B cell (primary cell): ENCODE data around the gene CD276. TPM values are rescaled to one million over a fixed set of nuclear protein-coding genes. Genes with fewer than 3 reads are reported as not detected.

Source experiments
- ATAC-seq: fragments of 200-7000 bp; cut with Tn5 transposase; one replicate; pipeline ENCODE4 v1.10.0; 2021; ENCODE audit warnings: low read depth, mild to moderate bottlenecking, moderate number of reproducible peaks, moderate library complexity
- CTCF ChIA-PET: fragments of 350-600 bp; sonication (Branson Sonifier 250); formaldehyde crosslinking; loops from one replicate; lab custom pipeline; 2021; ENCODE audit warnings: antibody characterized with exemption, inconsistent platforms; lab: Charles Lee
- POLR2A ChIA-PET: fragments of 350-600 bp; sonication (Branson Sonifier 250); formaldehyde crosslinking; loops from one replicate; lab custom pipeline; 2021; ENCODE audit warnings: antibody characterized with exemption; lab: Charles Lee
- DNase-seq: peaks from one replicate; pipeline ENCODE4 v3.0.0; 2013
- H2AFZ ChIP-seq: 2 replicates; pipeline ENCODE4 v1.6.1; 2012; ENCODE audit warnings: mild to moderate bottlenecking, low read depth, low read length; ENCODE audit not compliant: insufficient read depth, poor library complexity, severe bottlenecking
- H3K27ac ChIP-seq, 2 donors: 1 replicate in 1 of 2; 2 replicates in 1 of 2; pipeline ENCODE4 v1.5.1; 2012 to 2013; ENCODE audit warnings: low read length in 2 of 2, mild to moderate bottlenecking in 2 of 2, moderate library complexity in 1 of 2
- H3K27me3 ChIP-seq, 4 experiments: fragments of 200-600 bp in 1 of 4; sonication (generic) in 1 of 4; replicated peaks in 1 of 4; 1 replicate in 2 of 4; 2 replicates in 2 of 4; pipeline versions ENCODE4 v1.6.1 to v1.7.0; 2013 to 2016; ENCODE audit warnings: low read length in 3 of 4, mild to moderate bottlenecking in 2 of 4, mixed read lengths in 1 of 4, moderate library complexity in 1 of 4; ENCODE audit not compliant: insufficient read depth in 4 of 4, control insufficient read depth in 3 of 4; ENCODE audit errors: control extremely low read depth in 1 of 4
- H3K36me3 ChIP-seq, 2 experiments: replicated peaks in 1 of 2; 1 replicate in 1 of 2; 2 replicates in 1 of 2; pipeline versions ENCODE4 v1.6.1 to v1.7.1; 2013; ENCODE audit warnings: low read length in 1 of 2; ENCODE audit not compliant: insufficient read depth in 2 of 2, control insufficient read depth in 1 of 2; ENCODE audit errors: control extremely low read depth in 1 of 2, extremely low read depth in 1 of 2
- H3K4me1 ChIP-seq, 2 donors: fragments of 200-600 bp in 1 of 2; sonication (generic) in 1 of 2; 1 replicate in 1 of 2; 2 replicates in 1 of 2; pipeline versions ENCODE4 v1.5.1 to v1.6.1; 2013 to 2017; ENCODE audit warnings: low read length in 2 of 2; ENCODE audit not compliant: control insufficient read depth in 2 of 2, insufficient read depth in 2 of 2
- H3K4me2 ChIP-seq: replicated peaks from 2 replicates; pipeline ENCODE3; 2012; ENCODE audit warnings: mild to moderate bottlenecking, low read depth, low read length; ENCODE audit not compliant: poor library complexity, severe bottlenecking
- H3K4me3 ChIP-seq, 5 experiments: fragments of 200-600 bp in 1 of 5; sonication (generic) in 1 of 5; 1 replicate in 3 of 5; 2 replicates in 2 of 5; pipeline versions ENCODE4 v1.5.1 to v1.7.0; 2011 to 2016; ENCODE audit warnings: low read length in 4 of 5, mild to moderate bottlenecking in 4 of 5, low read depth in 2 of 5, control low read depth in 1 of 5, moderate library complexity in 1 of 5; ENCODE audit not compliant: insufficient read depth in 1 of 5; ENCODE audit errors: control extremely low read depth in 1 of 5, extremely low read depth in 1 of 5
- H3K79me2 ChIP-seq: fragments of 200-600 bp; sonication (generic); one replicate; pipeline ENCODE4 v1.6.0; 2016; ENCODE audit warnings: low read length; ENCODE audit not compliant: control insufficient read depth, insufficient read depth
- H3K9ac ChIP-seq: fragments of 200-600 bp; sonication (generic); 2 replicates; pipeline ENCODE4 v1.6.1; 2017; ENCODE audit warnings: mild to moderate bottlenecking, low read length, moderate library complexity
- H3K9me3 ChIP-seq, 3 donors: one replicate each; pipeline versions ENCODE4 v1.6.1 to v1.7.1; 2013; ENCODE audit warnings: low read length in 2 of 3; ENCODE audit not compliant: control insufficient read depth in 2 of 3, insufficient read depth in 1 of 3; ENCODE audit errors: control extremely low read depth in 1 of 3
- H4K20me1 ChIP-seq: 2 replicates; pipeline ENCODE4 v1.6.0; 2012; ENCODE audit warnings: mild to moderate bottlenecking, low read length; ENCODE audit not compliant: insufficient read depth, control insufficient read depth, poor library complexity, severe bottlenecking
- H3K27ac Mint-ChIP-seq: one replicate; pipeline ENCODE4 v1.8.0; 2021; ENCODE audit warnings: mixed read lengths
- H3K27me3 Mint-ChIP-seq: one replicate; pipeline ENCODE4 v1.8.0; 2021; ENCODE audit warnings: mixed read lengths
- H3K4me1 Mint-ChIP-seq: one replicate; pipeline ENCODE4 v1.8.0; 2021; ENCODE audit warnings: mixed read lengths
- H3K4me3 Mint-ChIP-seq: one replicate; pipeline ENCODE4 v1.8.0; 2021; ENCODE audit warnings: mixed read lengths
- H3K9me3 Mint-ChIP-seq: one replicate; pipeline ENCODE4 v1.8.0; 2022; ENCODE audit warnings: mixed read lengths; ENCODE audit not compliant: insufficient read depth
- CTCF ChIP-seq: fragments of 200-600 bp; IDR thresholded peaks from one replicate; pipeline ENCODE4 v1.8.0; 2022; ENCODE audit warnings: antibody characterized with exemption, mild to moderate bottlenecking
- EZH2 ChIP-seq: IDR thresholded peaks from 2 replicates; pipeline ENCODE4 v1.6.1; 2012; ENCODE audit warnings: borderline replicate concordance, low read depth, mild to moderate bottlenecking, moderate library complexity, low read length; ENCODE audit not compliant: insufficient read depth, poor library complexity, severe bottlenecking
- WGBS: methylation state at CpG from one replicate; pipeline ENCODE4 v1.1.5; 2013; ENCODE audit warnings: missing lambda C conversion rate; ENCODE audit not compliant: insufficient coverage; 5-methylcytosine and 5-hydroxymethylcytosine counted together
- intact Hi-C: fragments of 100-400 bp; cut with micrococcal nuclease; formaldehyde crosslinking; loops from one replicate; pipeline ENCODE4 v1.10.0; 2022
- polyA plus RNA-seq: library from polyadenylated mRNA; depleted of rRNA; stranded (reverse); fragments of >200 nt; gene quantifications from 2 replicates; pipeline ENCODE4 v1.2.3, GENCODE V29; 2012
- total RNA-seq, 2 donors: library from RNA; stranded (reverse); fragments of 120-200 nt in 1 of 2; gene quantifications; 1 replicate in 1 of 2; 2 replicates in 1 of 2; pipeline versions ENCODE4 v1.2.3 to v1.2.4, GENCODE V29; 2013 to 2022

CD276 gene
- total and polyA plus RNA-seq, 2 donors (not counting 1 experiment from before 2014, with no cell fraction given) = not detected

- Mint-ChIP-seq H3K9me3 (no peaks in the 10 kb centered on the region), H3K4me1 (peaks cover 8% of the 10 kb centered on the region), H3K4me3 (peak overlapping the region; percentile 46), H3K27me3 (peaks cover 59% of the 10 kb centered on the region), H3K27ac (no peak overlapping the region)
- peak overlapping the region; percentile 49 for H2AFZ ChIP-seq
- H3K79me2 ChIP-seq = no peaks in the 10 kb centered on the region
- no peaks in the 10 kb centered on the region for H3K9me3 ChIP-seq
- peak overlapping the region in 3 of 5 experiments; percentile 14 to 19 (median 18) for H3K4me3 ChIP-seq
- peaks cover 9 to 12% of the 10 kb centered on the region in 2 donors for H3K4me1 ChIP-seq
- H3K9ac ChIP-seq = no peak overlapping the region
- H3K27me3 ChIP-seq = peaks cover 0 to 49% (median 23%) of the 10 kb centered on the region in 4 experiments
- WGBS = 16% methylated on average over 52 of the region's 52 CpGs
- ChIA-PET CTCF (interaction anchor here (0.8 to 1.0 kb wide), 2 partner anchors 11 to 16 kb away, joined by 3 read pairs; no protein-coding TSS in a partner anchor), POLR2A (no interaction called here)
- TF ChIP-seq CTCF (no peak), EZH2 (no peak)
- intact Hi-C loops = no loop called here
- peak overlapping the region; percentile 72 for H3K4me2 ChIP-seq
- DNase-seq (no peak), ATAC-seq (no peak)
- H3K27ac ChIP-seq = no peak overlapping the region
- no peaks in the 10 kb centered on the region for H3K36me3 ChIP-seq
- no peaks in the 10 kb centered on the region for H4K20me1 ChIP-seq
These were observed 635 bp downstream of the CD276 start for GRCh38 chr15:73684581-73685455.

GRCh38 chr15:73685981-73686380, 1.8 kb downstream of the CD276 start:
- peaks cover 0 to 47% (median 23%) of the 10 kb centered on the region in 4 experiments for H3K27me3 ChIP-seq
- 90% methylated on average over 6 of the region's 6 CpGs for WGBS
- H3K36me3 ChIP-seq = no peaks in the 10 kb centered on the region
- peaks cover 8% of the 10 kb centered on the region for H3K4me1 Mint-ChIP-seq
- peaks cover 57% of the 10 kb centered on the region for H3K27me3 Mint-ChIP-seq
- H3K79me2 ChIP-seq = no peaks in the 10 kb centered on the region
- no peaks in the 10 kb centered on the region for H3K9me3 ChIP-seq
- POLR2A ChIA-PET = no interaction called here
- H3K9ac ChIP-seq = no peak overlapping the region
- DNase-seq = no peak
- H3K4me1 ChIP-seq = peaks cover 9 to 12% of the 10 kb centered on the region in 2 donors
- H3K4me3 Mint-ChIP-seq = no peak overlapping the region
- H3K4me2 ChIP-seq = no peak overlapping the region
- CTCF ChIA-PET = interaction anchor here (0.8 to 1.3 kb wide), 3 partner anchors 11 to 19 kb away, joined by 3 to 6 read pairs (median 4); no protein-coding TSS in a partner anchor
- intact Hi-C loops = no loop called here
- H3K27ac ChIP-seq = no peak overlapping the region
- no peak for ATAC-seq
- H3K9me3 Mint-ChIP-seq = no peaks in the 10 kb centered on the region
- no peak for TF ChIP-seq CTCF
- no peak for TF ChIP-seq EZH2
- H3K4me3 ChIP-seq = no peak overlapping the region
- no peaks in the 10 kb centered on the region for H4K20me1 ChIP-seq
- H3K27ac Mint-ChIP-seq = no peak overlapping the region
- H2AFZ ChIP-seq = no peak overlapping the region
